ENCODE results near the gene OBSL1.

- TF ChIP-seq CTCF (conservative IDR thresholded peaks at IDR 0.05; ENCODE audit: low read length) (no peak), EZH2phosphoT487 (IDR thresholded peaks at IDR 0.05; ENCODE audit: borderline replicate concordance) (no peak)
Observed at GRCh38 chr2:219515874-219516629, 55.3 kb downstream of the OBSL1 start.
